ENCODE measurements around the gene STK25.

STK25 gene

GRCh38 chr2:241502281-241502680, 6.1 kb downstream of the STK25 start:
- no peak overlapping the region for H3K4me3 ChIP-seq (replicated peaks in 1 of 2; ENCODE audit: low read depth in 2 of 2, low read length in 2 of 2)
- DNase-seq (ENCODE audit: low read depth in 2 of 2) = no peak
- no peak for TF ChIP-seq CTCF (IDR thresholded peaks at IDR 0.05; ENCODE audit: low read depth, low read length)

- no peak for TF ChIP-seq CTCF (IDR thresholded peaks at IDR 0.05; ENCODE audit: low read depth, low read length)
- no peak overlapping the region for H3K4me3 ChIP-seq (replicated peaks in 1 of 2; ENCODE audit: low read depth in 2 of 2, low read length in 2 of 2)
- DNase-seq (ENCODE audit: low read depth in 2 of 2) = no peak
Measured at GRCh38 chr2:241501551-241501950, 6.8 kb downstream of the STK25 start.

GRCh38 chr2:241501099-241501541, 7.3 kb downstream of the STK25 start:
- TF ChIP-seq CTCF (IDR thresholded peaks at IDR 0.05; ENCODE audit: low read depth, low read length) = no peak
- no peak for DNase-seq (ENCODE audit: low read depth in 2 of 2)
- no peak overlapping the region for H3K4me3 ChIP-seq (replicated peaks in 1 of 2; ENCODE audit: low read depth in 2 of 2, low read length in 2 of 2)

GRCh38 chr2:241500431-241500975, 7.9 kb downstream of the STK25 start:
- TF ChIP-seq CTCF (IDR thresholded peaks at IDR 0.05; ENCODE audit: low read depth, low read length) = no peak
- DNase-seq (ENCODE audit: low read depth in 2 of 2) = no peak
- H3K4me3 ChIP-seq (replicated peaks in 1 of 2; ENCODE audit: low read depth in 2 of 2, low read length in 2 of 2) = no peak overlapping the region

DNA sequence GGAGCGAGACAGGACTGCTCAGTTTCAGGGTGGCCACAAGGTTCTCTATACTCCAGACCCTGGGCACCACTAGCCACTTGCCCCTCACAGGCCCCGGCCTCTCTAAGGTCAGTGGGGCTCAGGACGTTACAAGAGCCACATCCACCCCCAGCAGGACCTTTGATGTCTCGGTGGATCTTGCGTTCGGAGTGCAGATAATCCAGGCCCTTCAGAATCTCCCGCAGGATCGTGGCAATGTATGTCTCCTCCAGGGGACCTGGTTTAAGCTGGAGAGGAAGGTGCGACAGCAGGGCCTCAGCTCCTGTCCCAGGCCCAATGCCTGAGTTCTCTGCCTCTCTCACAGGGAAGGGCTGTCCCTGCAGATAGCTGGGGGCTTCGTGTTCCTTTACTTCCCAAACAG, 8.4 kb downstream of the STK25 start:
- no peak for TF ChIP-seq CTCF (IDR thresholded peaks at IDR 0.05; ENCODE audit: low read depth, low read length)
- H3K4me3 ChIP-seq (replicated peaks in 1 of 2; ENCODE audit: low read depth in 2 of 2, low read length in 2 of 2) = no peak overlapping the region
- no peak for DNase-seq (ENCODE audit: low read depth in 2 of 2)

- no peak overlapping the region for H3K4me3 ChIP-seq (replicated peaks in 1 of 2; ENCODE audit: low read depth in 2 of 2, low read length in 2 of 2)
Measured at GRCh38 chr2:241499146-241499965, 9.0 kb downstream of the STK25 start.

More at GRCh38 chr2:241499146-241499965, 9.0 kb downstream of the STK25 start:
- DNase-seq (ENCODE audit: low read depth in 2 of 2) = no peak
- TF ChIP-seq CTCF (IDR thresholded peaks at IDR 0.05; ENCODE audit: low read depth, low read length) = no peak
